Tibial nerve (tissue), 4 donors: ENCODE results near the gene PARD6B. TPM values are rescaled to one million over a fixed set of nuclear protein-coding genes. Genes with fewer than 3 reads are reported as not detected.

Experiments
- DNase-seq, 2 donors: peaks; one replicate each; pipeline ENCODE4 v3.0.0-alpha.2; 2019; ENCODE audit warnings: low spot score in 2 of 2
- H3K27ac ChIP-seq, 4 donors: fragments of 200-600 bp; sonication (generic) in 3 of 4; one replicate each; pipeline ENCODE4 v1.5.1; 2017 to 2019; ENCODE audit warnings: mild to moderate bottlenecking in 1 of 4
- H3K27me3 ChIP-seq, 2 donors: fragments of 200-600 bp; sonication (generic) in 1 of 2; one replicate each; pipeline versions ENCODE4 v1.5.1 to v1.6.0; 2017 to 2019
- H3K36me3 ChIP-seq, 3 donors: fragments of 200-600 bp; sonication (generic); one replicate each; pipeline ENCODE4 v1.5.1; 2018 to 2019
- H3K4me1 ChIP-seq, 4 donors: fragments of 200-600 bp; sonication (generic) in 3 of 4; one replicate each; pipeline ENCODE4 v1.5.1; 2017 to 2019
- H3K4me3 ChIP-seq, 4 donors: fragments of 200-600 bp; sonication (generic) in 3 of 4; one replicate each; pipeline ENCODE4 v1.5.1; 2017 to 2019; ENCODE audit warnings: mild to moderate bottlenecking in 1 of 4, moderate library complexity in 1 of 4
- H3K9me3 ChIP-seq, 4 donors: fragments of 200-600 bp; sonication (generic) in 3 of 4; one replicate each; pipeline ENCODE4 v1.5.1; 2017 to 2019
- EP300 ChIP-seq, 2 donors: sonication (generic); formaldehyde crosslinking; IDR thresholded peaks; one replicate each; pipeline ENCODE4 v1.6.1; 2017; ENCODE audit warnings: antibody characterized with exemption in 2 of 2, mild to moderate bottlenecking in 1 of 2
- POLR2A ChIP-seq, 2 donors: fragments of 450-650 bp; IDR thresholded peaks; one replicate each; pipeline ENCODE4 v1.6.1; 2017; ENCODE audit warnings: antibody characterized with exemption in 2 of 2, mild to moderate bottlenecking in 2 of 2, moderate library complexity in 2 of 2
- WGBS, 2 donors: methylation state at CpG; one replicate each; pipeline ENCODE4 v1.1.5; 2018; 5-methylcytosine and 5-hydroxymethylcytosine counted together
- total RNA-seq, 4 donors: library from RNA; depleted of rRNA; stranded (reverse); fragments of >200 nt; gene quantifications; one replicate each; pipeline ENCODE4 v1.1.0, GENCODE V29; 2016
- TF ChIP-seq, protein P1 (sequence below), 5 experiments: fragments of 200-600 bp in 3 of 5; fragments of 450-650 bp in 2 of 5; sonication (generic) in 3 of 5; IDR thresholded peaks; one replicate each; pipeline ENCODE4 v1.5.1; 2016 to 2019; ENCODE audit warnings: antibody characterized with exemption in 5 of 5, mild to moderate bottlenecking in 3 of 5, moderate library complexity in 2 of 5

The PARD6B gene
- total RNA-seq, 4 donors from 2014 or later, result 2.4 to 3.8 (median 3.5) TPM

DNA sequence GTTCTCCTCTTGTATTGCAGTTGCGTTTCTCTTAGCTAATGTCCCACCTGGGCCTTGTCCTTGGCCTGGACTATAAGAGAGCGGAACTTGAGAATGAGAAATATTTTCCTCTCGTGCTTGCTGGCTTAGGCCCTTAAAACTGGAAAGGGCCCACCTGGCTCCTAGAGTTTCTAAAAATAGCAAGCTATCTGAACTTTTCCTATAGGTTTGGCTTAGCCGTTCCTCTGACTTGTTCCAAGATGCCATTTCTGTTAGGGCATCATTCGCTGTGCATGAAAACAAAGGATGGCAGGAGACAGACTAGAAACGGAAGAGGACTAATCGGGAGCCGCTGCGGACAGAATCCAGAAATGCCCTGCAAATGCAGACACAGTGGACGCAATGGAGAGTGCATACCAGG is 44.6 kb upstream of the PARD6B start:
- no peak overlapping the region for H3K4me3 ChIP-seq
- H3K27me3 ChIP-seq, result peaks cover 0 to 10% of the 10 kb centered on the region in 2 donors
- H3K27ac ChIP-seq, result no peak overlapping the region
- H3K36me3 ChIP-seq, result no peaks in the 10 kb centered on the region
- H3K4me1 ChIP-seq, result peaks cover 0 to 24% (median 5%) of the 10 kb centered on the region in 4 donors
- H3K9me3 ChIP-seq, result no peaks in the 10 kb centered on the region
- 84 to 86% methylated on average over 10 of the region's 10 CpGs for WGBS, 2 donors
- TF ChIP-seq EP300 (IDR thresholded peaks at IDR 0.05) (no peak), POLR2A (IDR thresholded peaks at IDR 0.05) (no peak)
- TF ChIP-seq, protein P1, sequence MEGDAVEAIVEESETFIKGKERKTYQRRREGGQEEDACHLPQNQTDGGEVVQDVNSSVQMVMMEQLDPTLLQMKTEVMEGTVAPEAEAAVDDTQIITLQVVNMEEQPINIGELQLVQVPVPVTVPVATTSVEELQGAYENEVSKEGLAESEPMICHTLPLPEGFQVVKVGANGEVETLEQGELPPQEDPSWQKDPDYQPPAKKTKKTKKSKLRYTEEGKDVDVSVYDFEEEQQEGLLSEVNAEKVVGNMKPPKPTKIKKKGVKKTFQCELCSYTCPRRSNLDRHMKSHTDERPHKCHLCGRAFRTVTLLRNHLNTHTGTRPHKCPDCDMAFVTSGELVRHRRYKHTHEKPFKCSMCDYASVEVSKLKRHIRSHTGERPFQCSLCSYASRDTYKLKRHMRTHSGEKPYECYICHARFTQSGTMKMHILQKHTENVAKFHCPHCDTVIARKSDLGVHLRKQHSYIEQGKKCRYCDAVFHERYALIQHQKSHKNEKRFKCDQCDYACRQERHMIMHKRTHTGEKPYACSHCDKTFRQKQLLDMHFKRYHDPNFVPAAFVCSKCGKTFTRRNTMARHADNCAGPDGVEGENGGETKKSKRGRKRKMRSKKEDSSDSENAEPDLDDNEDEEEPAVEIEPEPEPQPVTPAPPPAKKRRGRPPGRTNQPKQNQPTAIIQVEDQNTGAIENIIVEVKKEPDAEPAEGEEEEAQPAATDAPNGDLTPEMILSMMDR (IDR thresholded peaks at IDR 0.05), result no peak
- DNase-seq, result no peak

DNA sequence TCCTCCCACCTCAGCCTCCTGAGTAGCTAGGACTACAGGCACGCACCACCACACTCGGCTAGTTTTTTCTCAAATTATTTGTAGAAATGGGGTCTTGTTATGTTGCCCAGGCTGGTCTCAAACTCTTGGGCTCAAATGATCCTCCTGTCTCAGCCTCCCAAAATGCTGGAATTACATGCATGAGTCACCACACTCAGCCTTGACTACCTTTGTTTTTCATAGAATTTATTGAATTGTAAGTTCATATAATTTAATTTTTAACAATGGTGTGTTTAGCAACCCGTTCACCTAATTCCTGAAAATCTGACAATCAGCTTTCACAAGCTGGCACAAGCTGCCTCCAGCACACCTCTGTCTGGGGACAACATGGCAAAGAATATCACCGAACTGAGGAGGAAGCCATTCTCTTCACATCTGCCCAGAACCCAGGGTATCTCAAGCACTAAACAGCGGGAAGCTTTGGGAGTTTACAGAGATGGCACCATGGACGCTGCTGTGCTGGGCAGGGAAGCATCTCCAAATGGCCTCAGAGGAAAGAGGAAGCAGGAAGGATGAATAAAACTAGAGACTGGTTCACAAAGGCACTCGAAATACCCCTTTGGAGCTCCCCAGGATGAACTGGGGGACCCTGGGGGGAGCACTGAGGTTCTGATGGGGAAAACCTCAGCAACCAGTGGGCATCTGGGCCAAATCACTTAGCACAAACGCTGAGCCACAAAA is 43.0 kb upstream of the PARD6B start:
- H3K36me3 ChIP-seq, result no peaks in the 10 kb centered on the region
- no peak overlapping the region for H3K4me3 ChIP-seq
- peaks cover 0 to 19% of the 10 kb centered on the region in 2 donors for H3K27me3 ChIP-seq
- TF ChIP-seq POLR2A (IDR thresholded peaks at IDR 0.05), result no peak
- TF ChIP-seq EP300 (IDR thresholded peaks at IDR 0.05), result no peak
- TF ChIP-seq, protein P1 (IDR thresholded peaks at IDR 0.05), result no peak
- no peak for DNase-seq
- H3K9me3 ChIP-seq, result no peaks in the 10 kb centered on the region
- 85 to 87% methylated on average over 8 of the region's 8 CpGs for WGBS, 2 donors
- H3K4me1 ChIP-seq, result peaks cover 0 to 33% (median 8%) of the 10 kb centered on the region in 4 donors
- H3K27ac ChIP-seq, result peak overlapping the region in 1 of 4 donors; percentile 15

DNA sequence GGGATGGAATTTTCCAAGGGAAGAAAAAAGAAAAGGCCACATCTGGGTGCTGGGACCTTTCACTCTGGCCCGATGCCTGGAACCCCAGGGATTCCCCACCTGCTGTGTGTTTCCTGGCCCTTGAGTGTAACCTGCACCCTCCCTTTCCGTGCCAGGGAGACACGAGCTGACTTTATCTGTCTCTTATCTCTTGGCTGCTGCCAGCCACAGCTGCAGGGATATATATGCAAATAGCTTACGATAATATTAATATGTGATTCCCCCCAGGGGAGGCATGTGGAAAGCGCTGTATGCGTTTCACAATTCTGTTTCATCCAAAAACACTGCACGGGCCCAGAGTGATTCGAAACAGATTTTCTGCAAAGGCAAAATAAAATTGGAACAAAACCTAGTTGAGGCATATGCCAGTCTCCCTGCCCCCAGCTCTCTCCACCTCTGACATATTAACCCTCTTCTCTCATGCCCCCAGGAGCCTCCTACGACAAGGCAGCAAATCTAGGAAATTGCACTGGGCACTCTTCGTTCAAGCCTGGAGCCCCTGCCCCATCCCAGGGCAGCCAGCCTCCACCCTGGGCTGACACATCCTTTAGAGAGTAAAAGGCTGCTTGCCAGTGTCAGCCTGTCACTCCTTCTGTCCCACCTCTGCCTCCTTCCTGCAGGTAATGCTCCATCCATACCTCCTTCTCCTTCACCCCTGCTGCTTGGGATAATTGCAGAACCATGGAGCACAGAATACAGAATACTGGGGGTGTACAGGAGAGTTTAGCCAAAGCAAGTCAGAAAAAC is 41.3 kb upstream of the PARD6B start:
- H3K27me3 ChIP-seq, result peaks cover 0 to 19% of the 10 kb centered on the region in 2 donors
- TF ChIP-seq POLR2A (IDR thresholded peaks at IDR 0.05) (no peak), EP300 (IDR thresholded peaks at IDR 0.05) (peak in 1 of 2 donors; percentile 26)
- TF ChIP-seq, protein P1 (IDR thresholded peaks at IDR 0.05), result no peak
- WGBS, 2 donors, result 46 to 62% methylated on average over 10 of the region's 10 CpGs
- H3K4me3 ChIP-seq, result peak overlapping the region in 2 of 4 donors; percentile 36 to 56
- H3K36me3 ChIP-seq, result no peaks in the 10 kb centered on the region
- peak overlapping the region in 2 of 4 donors; percentile 77 to 85 for H3K27ac ChIP-seq
- DNase-seq, result peak in 1 of 2 donors; percentile 34
- no peaks in the 10 kb centered on the region for H3K9me3 ChIP-seq
- peaks cover 0 to 33% (median 8%) of the 10 kb centered on the region in 4 donors for H3K4me1 ChIP-seq

DNA sequence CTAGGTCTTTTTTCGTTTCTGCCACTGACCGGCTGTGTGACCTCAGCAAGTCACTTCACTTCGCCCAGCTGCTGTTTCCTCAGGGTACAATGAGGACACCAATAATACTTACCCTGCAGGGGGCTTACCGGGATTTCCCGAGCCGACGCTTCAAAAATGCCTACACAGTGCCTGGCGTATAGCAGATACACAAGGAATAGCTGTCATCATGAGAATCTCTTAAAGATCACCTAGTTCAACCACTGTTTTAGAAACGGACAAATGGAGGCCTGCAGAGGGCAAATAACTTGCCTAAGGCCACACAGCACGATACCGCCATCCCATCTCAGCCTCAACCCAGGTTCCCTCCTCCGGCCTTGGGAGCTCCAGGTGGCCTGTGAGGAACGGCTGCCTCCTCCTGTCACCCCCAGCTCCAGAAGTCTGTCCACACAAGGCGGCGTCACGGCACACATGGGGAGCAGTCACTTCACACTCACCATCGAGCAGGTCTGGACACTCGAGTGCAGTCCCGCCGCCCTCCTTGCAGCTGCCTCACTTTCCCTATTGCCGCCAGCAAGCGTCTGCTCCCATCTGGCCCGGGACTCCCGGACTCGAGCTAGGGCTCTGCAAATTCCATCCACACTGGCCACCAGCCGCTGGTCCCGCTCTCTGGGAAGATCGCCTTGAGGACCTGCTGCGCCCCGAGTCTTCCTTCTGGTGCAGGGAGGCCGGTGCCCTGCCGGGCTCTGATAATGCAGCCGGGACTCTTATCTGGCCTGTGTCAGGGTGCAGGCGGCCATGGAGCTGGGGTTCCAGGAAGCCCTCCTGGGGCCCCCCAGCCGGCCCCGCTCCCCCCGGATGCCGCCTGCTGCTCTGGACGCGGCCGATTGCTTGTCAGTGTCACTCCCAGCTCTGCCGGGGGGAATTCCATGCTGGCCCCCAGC is 40.5 kb upstream of the PARD6B start, which contains the start of gene RIPOR3:
TSS of gene RIPOR3 (minus strand) at position 893 of the 923 bp plus-strand sequence. CDS start at position 479, 414 bp downstream.
- no peak for DNase-seq
- WGBS, 2 donors, result 21 to 55% methylated on average over 16 to 36 of the region's 42 CpGs
- Histone ChIP-seq H3K27ac (peak within 1 kb of the TSS; percentile 64 to 85 (median 72)), H3K4me3 (peak within 1 kb of the TSS; percentile 36 to 56 (median 46)), H3K9me3 (no peaks in the 10 kb centered on the region), H3K36me3 (no peaks in the 10 kb centered on the region), H3K27me3 (peaks cover 0 to 19% of the 10 kb centered on the region in 2 donors), H3K4me1 (peaks cover 0 to 33% (median 8%) of the 10 kb centered on the region in 4 donors)
- TF ChIP-seq POLR2A (IDR thresholded peaks at IDR 0.05), result no peak
- TF ChIP-seq, protein P1 (IDR thresholded peaks at IDR 0.05), result no peak
- TF ChIP-seq EP300 (IDR thresholded peaks at IDR 0.05), result no peak
